HG03280 (cell line): Measurements from ENCODE around the gene P4HA2.
A peak's percentile ranks its signal among the peaks of the same experiment; 100 is the strongest.

ENCODE experiments used
- ATAC-seq: cut with Tn5 transposase; IDR thresholded peaks from one replicate; pipeline ENCODE4 v1.9.1; 2021; ENCODE audit warnings: mild to moderate bottlenecking, moderate library complexity; ENCODE audit not compliant: unreplicated experiment

Gene P4HA2

GRCh38 chr5:132227485-132228240, at the start of gene P4HA2:
Gene P4HA2, minus strand, starts transcription at chr5:132227853. Its CDS starts 9,227 bp downstream, at chr5:132218626.
- peak; percentile 96 for ATAC-seq

GRCh38 chr5:132277256-132277655, 49.6 kb upstream of the P4HA2 start:
- no peak for ATAC-seq

GRCh38 chr5:132275367-132276220, 47.9 kb upstream of the P4HA2 start:
- no peak for ATAC-seq

- no peak for ATAC-seq
Measured at GRCh38 chr5:132274050-132274792, 46.6 kb upstream of the P4HA2 start.

- no peak for ATAC-seq
Measured at GRCh38 chr5:132273631-132274030, 46.0 kb upstream of the P4HA2 start.

GRCh38 chr5:132272311-132273210, 44.9 kb upstream of the P4HA2 start:
- ATAC-seq = no peak

GRCh38 chr5:132271251-132272246, 43.9 kb upstream of the P4HA2 start:
- no peak for ATAC-seq

GRCh38 chr5:132270706-132271105, 43.1 kb upstream of the P4HA2 start:
- ATAC-seq = no peak

- ATAC-seq = no peak
Measured at GRCh38 chr5:132270335-132270665, 42.6 kb upstream of the P4HA2 start.

- no peak for ATAC-seq
Measured at GRCh38 chr5:132269635-132270334, 42.1 kb upstream of the P4HA2 start.

- ATAC-seq = peak; percentile 59
Measured at GRCh38 chr5:132268769-132269551, 41.3 kb upstream of the P4HA2 start.

- ATAC-seq = no peak
Measured at GRCh38 chr5:132267931-132268768, 40.5 kb upstream of the P4HA2 start.

GRCh38 chr5:132267166-132267739, 39.6 kb upstream of the P4HA2 start:
- ATAC-seq = no peak

GRCh38 chr5:132266836-132267160, 39.1 kb upstream of the P4HA2 start:
- no peak for ATAC-seq

- ATAC-seq = no peak
Measured at GRCh38 chr5:132266031-132266835, 38.6 kb upstream of the P4HA2 start.
